Activated T-cell treated with anti-CD3 and anti-CD28 coated beads, Interleukin-2, amount 50 U/mL, for 24 hours (primary cell): ENCODE measurements around the gene FXYD6.

Source experiments
- DNase-seq: peaks from one replicate; pipeline ENCODE4 v3.0.0-alpha.2; 2020
- H3K27ac Mint-ChIP-seq: 2 replicates; pipeline ENCODE4 v1.8.0; 2020; ENCODE audit warnings: mild to moderate bottlenecking, mixed read lengths
- H3K27me3 Mint-ChIP-seq: 2 replicates; pipeline ENCODE4 v1.8.0; 2020; ENCODE audit warnings: mixed read lengths
- H3K36me3 Mint-ChIP-seq: 2 replicates; pipeline ENCODE4 v1.8.0; 2020; ENCODE audit warnings: low read depth, mixed read lengths
- H3K4me1 Mint-ChIP-seq: 2 replicates; pipeline ENCODE4 v1.8.0; 2020; ENCODE audit warnings: low read depth, mixed read lengths
- H3K4me3 Mint-ChIP-seq: 2 replicates; pipeline ENCODE4 v1.8.0; 2020; ENCODE audit warnings: mild to moderate bottlenecking, moderate library complexity, mixed read lengths
- H3K9me3 Mint-ChIP-seq: 2 replicates; pipeline ENCODE4 v1.8.0; 2020; ENCODE audit warnings: mixed read lengths

The FXYD6 gene

GRCh38 chr11:117831661-117832415 is 44.6 kb downstream of the FXYD6 start:
- H3K4me1 Mint-ChIP-seq: peaks cover 41% of the 10 kb centered on the region
- DNase-seq: no peak
- no peaks in the 10 kb centered on the region for H3K9me3 Mint-ChIP-seq
- H3K4me3 Mint-ChIP-seq: no peak overlapping the region
- H3K36me3 Mint-ChIP-seq: no peaks in the 10 kb centered on the region
- H3K27ac Mint-ChIP-seq: no peak overlapping the region
- no peaks in the 10 kb centered on the region for H3K27me3 Mint-ChIP-seq

- H3K27me3 Mint-ChIP-seq: no peaks in the 10 kb centered on the region
- H3K9me3 Mint-ChIP-seq: no peaks in the 10 kb centered on the region
- DNase-seq: no peak
- peak overlapping the region; percentile 60 for H3K27ac Mint-ChIP-seq
- H3K36me3 Mint-ChIP-seq: no peaks in the 10 kb centered on the region
- peaks cover 42% of the 10 kb centered on the region for H3K4me1 Mint-ChIP-seq
- no peak overlapping the region for H3K4me3 Mint-ChIP-seq
Measured at GRCh38 chr11:117830674-117831351, 45.6 kb downstream of the FXYD6 start.

- H3K4me1 Mint-ChIP-seq: peaks cover 48% of the 10 kb centered on the region
- H3K4me3 Mint-ChIP-seq: no peak overlapping the region
- H3K36me3 Mint-ChIP-seq: no peaks in the 10 kb centered on the region
Measured at GRCh38 chr11:117830072-117830471, 46.4 kb downstream of the FXYD6 start.

GRCh38 chr11:117829369-117829725 is 47.1 kb downstream of the FXYD6 start:
- DNase-seq: peak; percentile 40
- H3K9me3 Mint-ChIP-seq: no peaks in the 10 kb centered on the region
- no peak overlapping the region for H3K4me3 Mint-ChIP-seq
- peak overlapping the region; percentile 67 for H3K27ac Mint-ChIP-seq
- no peaks in the 10 kb centered on the region for H3K36me3 Mint-ChIP-seq
- H3K4me1 Mint-ChIP-seq: peaks cover 55% of the 10 kb centered on the region
- no peaks in the 10 kb centered on the region for H3K27me3 Mint-ChIP-seq

More at GRCh38 chr11:117830072-117830471, 46.4 kb downstream of the FXYD6 start:
- no peak for DNase-seq
- Mint-ChIP-seq H3K9me3 (no peaks in the 10 kb centered on the region), H3K27me3 (no peaks in the 10 kb centered on the region), H3K27ac (peak overlapping the region; percentile 59)

GRCh38 chr11:117828611-117829368 is 47.7 kb downstream of the FXYD6 start:
- H3K4me3 Mint-ChIP-seq: peak overlapping the region; percentile 31
- H3K27ac Mint-ChIP-seq: peak overlapping the region; percentile 67

GRCh38 chr11:117827521-117828511 is 48.6 kb downstream of the FXYD6 start:
- Mint-ChIP-seq H3K27ac (peak overlapping the region; percentile 67), H3K4me3 (peak overlapping the region; percentile 8), H3K27me3 (no peaks in the 10 kb centered on the region), H3K36me3 (no peaks in the 10 kb centered on the region), H3K4me1 (peaks cover 70% of the 10 kb centered on the region), H3K9me3 (no peaks in the 10 kb centered on the region)
- no peak for DNase-seq

More at GRCh38 chr11:117828611-117829368, 47.7 kb downstream of the FXYD6 start:
- Mint-ChIP-seq H3K36me3 (no peaks in the 10 kb centered on the region), H3K4me1 (peaks cover 60% of the 10 kb centered on the region), H3K9me3 (no peaks in the 10 kb centered on the region), H3K27me3 (no peaks in the 10 kb centered on the region)
- peak; percentile 88 for DNase-seq

- no peaks in the 10 kb centered on the region for H3K36me3 Mint-ChIP-seq
- H3K27me3 Mint-ChIP-seq: no peaks in the 10 kb centered on the region
- DNase-seq: peak; percentile 17
- H3K4me3 Mint-ChIP-seq: no peak overlapping the region
- H3K9me3 Mint-ChIP-seq: no peaks in the 10 kb centered on the region
- no peak overlapping the region for H3K27ac Mint-ChIP-seq
- peaks cover 79% of the 10 kb centered on the region for H3K4me1 Mint-ChIP-seq
Measured at GRCh38 chr11:117826832-117827231, 49.6 kb downstream of the FXYD6 start.

- no peak overlapping the region for H3K27ac Mint-ChIP-seq
- no peaks in the 10 kb centered on the region for H3K36me3 Mint-ChIP-seq
- no peak overlapping the region for H3K4me3 Mint-ChIP-seq
- H3K4me1 Mint-ChIP-seq: peaks cover 81% of the 10 kb centered on the region
- DNase-seq: peak; percentile 25
- H3K9me3 Mint-ChIP-seq: no peaks in the 10 kb centered on the region
- no peaks in the 10 kb centered on the region for H3K27me3 Mint-ChIP-seq
Measured at GRCh38 chr11:117826190-117826570, 50.3 kb downstream of the FXYD6 start.

- no peaks in the 10 kb centered on the region for H3K9me3 Mint-ChIP-seq
- H3K36me3 Mint-ChIP-seq: no peaks in the 10 kb centered on the region
- peaks cover 75% of the 10 kb centered on the region for H3K4me1 Mint-ChIP-seq
- peak overlapping the region; percentile 37 for H3K27ac Mint-ChIP-seq
- no peaks in the 10 kb centered on the region for H3K27me3 Mint-ChIP-seq
- no peak overlapping the region for H3K4me3 Mint-ChIP-seq
- DNase-seq: peak; percentile 24
Measured at GRCh38 chr11:117825538-117826189, 50.8 kb downstream of the FXYD6 start.

GRCh38 chr11:117824571-117825537 is 51.6 kb downstream of the FXYD6 start, which contains the start of gene FXYD2:
Gene FXYD2 (minus strand): TSS chr11:117824744. CDS start chr11:117824678, 66 bp downstream.
- Mint-ChIP-seq H3K36me3 (no peaks in the 10 kb centered on the region), H3K27ac (peak within 1 kb of the TSS; percentile 80), H3K9me3 (no peaks in the 10 kb centered on the region), H3K27me3 (no peaks in the 10 kb centered on the region), H3K4me1 (peaks cover 68% of the 10 kb centered on the region), H3K4me3 (no peak within 1 kb of the TSS)
- peak; percentile 27 for DNase-seq

GRCh38 chr11:117823946-117824420 is 52.5 kb downstream of the FXYD6 start:
- H3K4me1 Mint-ChIP-seq: peaks cover 61% of the 10 kb centered on the region
- H3K27ac Mint-ChIP-seq: peak overlapping the region; percentile 71
- H3K9me3 Mint-ChIP-seq: no peaks in the 10 kb centered on the region
- H3K27me3 Mint-ChIP-seq: no peaks in the 10 kb centered on the region
- no peak overlapping the region for H3K4me3 Mint-ChIP-seq
- no peaks in the 10 kb centered on the region for H3K36me3 Mint-ChIP-seq
- no peak for DNase-seq

- H3K36me3 Mint-ChIP-seq: no peaks in the 10 kb centered on the region
- no peak overlapping the region for H3K4me3 Mint-ChIP-seq
- no peaks in the 10 kb centered on the region for H3K27me3 Mint-ChIP-seq
- peak; percentile 63 for DNase-seq
- H3K4me1 Mint-ChIP-seq: peaks cover 58% of the 10 kb centered on the region
- H3K27ac Mint-ChIP-seq: peak overlapping the region; percentile 80
- no peaks in the 10 kb centered on the region for H3K9me3 Mint-ChIP-seq
Measured at GRCh38 chr11:117823294-117823945, 53.0 kb downstream of the FXYD6 start.
